ENCODE measurements around the gene COX8A.

GRCh38 chr11:63952570-63952969 lies 21.9 kb upstream of the COX8A start:
- no peak for TF ChIP-seq CTCF (IDR thresholded peaks at IDR 0.05 in 8 of 11, conservative IDR thresholded peaks at IDR 0.05 in 3 of 11)
- no peak for TF ChIP-seq POLR2A (IDR thresholded peaks at IDR 0.05)
